GM19463 (cell line): Measurements from ENCODE around the gene CD209.
"Not testable (repeated sequence)": the region's sequence is repeated elsewhere in the genome, so short reads cannot be mapped to it uniquely, and the experiment has no call there.

Source experiments
- ATAC-seq: cut with Tn5 transposase; IDR thresholded peaks from one replicate; pipeline ENCODE4 v1.9.1; 2021; ENCODE audit warnings: mild to moderate bottlenecking, moderate library complexity; ENCODE audit not compliant: unreplicated experiment

The CD209 gene

GRCh38 chr19:7746903-7747884, at the start of gene CD209:
Gene CD209, minus strand, starts transcription at chr19:7747534. Its CDS starts 23 bp downstream, at chr19:7747511.
- no peak for ATAC-seq

GRCh38 chr19:7795555-7796161, 48.3 kb upstream of the CD209 start:
- no peak for ATAC-seq

- ATAC-seq = no peak
Measured at GRCh38 chr19:7793493-7793892, 46.2 kb upstream of the CD209 start.

GRCh38 chr19:7792701-7793100, 45.4 kb upstream of the CD209 start:
- not testable (repeated sequence) for ATAC-seq

GRCh38 chr19:7792281-7792680, 44.9 kb upstream of the CD209 start:
- no peak for ATAC-seq

GRCh38 chr19:7790416-7790815, 43.1 kb upstream of the CD209 start:
- ATAC-seq = no peak

- no peak for ATAC-seq
Measured at GRCh38 chr19:7789447-7789846, 42.1 kb upstream of the CD209 start.

- no peak for ATAC-seq
Measured at GRCh38 chr19:7788933-7789323, 41.6 kb upstream of the CD209 start.

- no peak for ATAC-seq
Measured at GRCh38 chr19:7788178-7788932, 41.0 kb upstream of the CD209 start.

GRCh38 chr19:7787602-7788177, 40.4 kb upstream of the CD209 start:
- no peak for ATAC-seq

GRCh38 chr19:7787141-7787540, 39.8 kb upstream of the CD209 start:
- no peak for ATAC-seq

- no peak for ATAC-seq
Measured at GRCh38 chr19:7784856-7785255, 37.5 kb upstream of the CD209 start.

- no peak for ATAC-seq
Measured at GRCh38 chr19:7783991-7784423, 36.7 kb upstream of the CD209 start.

GRCh38 chr19:7781157-7781556, 33.8 kb upstream of the CD209 start:
- ATAC-seq = no peak

GRCh38 chr19:7779631-7780486, 32.5 kb upstream of the CD209 start:
- ATAC-seq = no peak

- no peak for ATAC-seq
Measured at GRCh38 chr19:7778081-7778480, 30.7 kb upstream of the CD209 start.

- ATAC-seq = no peak
Measured at GRCh38 chr19:7775761-7776160, 28.4 kb upstream of the CD209 start.

- no peak for ATAC-seq
Measured at GRCh38 chr19:7773841-7774240, 26.5 kb upstream of the CD209 start.

GRCh38 chr19:7772752-7773291, 25.5 kb upstream of the CD209 start:
- no peak for ATAC-seq

- no peak for ATAC-seq
Measured at GRCh38 chr19:7771072-7771471, 23.7 kb upstream of the CD209 start.
